ENCODE results near the gene MCHR1. TPM values are rescaled to one million over a fixed set of nuclear protein-coding genes. Genes with fewer than 3 reads are reported as not detected.

The MCHR1 gene
- total RNA-seq, 2 donors from 2014 or later = 0.53 TPM; not detected in 1

DNA sequence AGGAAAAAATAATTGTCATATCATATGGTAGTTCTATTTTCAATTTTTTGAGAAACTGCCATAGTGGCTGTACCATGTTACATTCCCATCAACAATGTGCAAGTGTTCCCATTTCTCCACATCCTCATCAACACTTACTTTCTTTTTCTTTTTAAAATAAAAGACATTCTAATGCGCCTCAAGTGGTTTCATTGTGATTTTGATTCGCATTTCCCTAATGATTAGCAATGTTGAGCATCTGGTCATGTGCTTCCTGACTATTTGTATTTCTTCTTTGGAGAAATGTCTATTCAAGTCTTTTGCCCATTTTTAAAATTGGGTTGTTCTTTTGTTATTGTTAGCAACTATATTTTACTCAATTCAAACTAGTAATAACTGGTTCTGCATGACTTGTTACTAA lies 8.4 kb downstream of the MCHR1 start:
- peaks cover 26% of the 10 kb centered on the region for H3K4me1 Mint-ChIP-seq
- peaks cover 39% of the 10 kb centered on the region for H3K27me3 Mint-ChIP-seq (ENCODE audit: insufficient read depth)
- Histone ChIP-seq H3K4me1 (ENCODE audit: control insufficient read depth, insufficient read depth, low read length) (no peaks in the 10 kb centered on the region), H3K27ac (ENCODE audit: low read depth, low read length) (no peak overlapping the region), H3K9ac (ENCODE audit: extremely low read depth, low read length, poor library complexity, severe bottlenecking) (no peak overlapping the region), H3K4me3 (ENCODE audit: low read length) (no peak overlapping the region), H3K9me3 (ENCODE audit: control insufficient read depth, low read length) (no peaks in the 10 kb centered on the region), H3K27me3 (ENCODE audit: control insufficient read depth, insufficient read depth, low read length, poor library complexity, severe bottlenecking) (peaks cover 27% of the 10 kb centered on the region), H3K36me3 (ENCODE audit: control insufficient read depth, insufficient read depth, low read length) (no peaks in the 10 kb centered on the region)
- no peaks in the 10 kb centered on the region for H3K9me3 Mint-ChIP-seq
- no peak for DNase-seq
- H3K36me3 Mint-ChIP-seq (ENCODE audit: low read depth) = no peaks in the 10 kb centered on the region
- H3K27ac Mint-ChIP-seq = no peak overlapping the region
- TF ChIP-seq, protein P1, sequence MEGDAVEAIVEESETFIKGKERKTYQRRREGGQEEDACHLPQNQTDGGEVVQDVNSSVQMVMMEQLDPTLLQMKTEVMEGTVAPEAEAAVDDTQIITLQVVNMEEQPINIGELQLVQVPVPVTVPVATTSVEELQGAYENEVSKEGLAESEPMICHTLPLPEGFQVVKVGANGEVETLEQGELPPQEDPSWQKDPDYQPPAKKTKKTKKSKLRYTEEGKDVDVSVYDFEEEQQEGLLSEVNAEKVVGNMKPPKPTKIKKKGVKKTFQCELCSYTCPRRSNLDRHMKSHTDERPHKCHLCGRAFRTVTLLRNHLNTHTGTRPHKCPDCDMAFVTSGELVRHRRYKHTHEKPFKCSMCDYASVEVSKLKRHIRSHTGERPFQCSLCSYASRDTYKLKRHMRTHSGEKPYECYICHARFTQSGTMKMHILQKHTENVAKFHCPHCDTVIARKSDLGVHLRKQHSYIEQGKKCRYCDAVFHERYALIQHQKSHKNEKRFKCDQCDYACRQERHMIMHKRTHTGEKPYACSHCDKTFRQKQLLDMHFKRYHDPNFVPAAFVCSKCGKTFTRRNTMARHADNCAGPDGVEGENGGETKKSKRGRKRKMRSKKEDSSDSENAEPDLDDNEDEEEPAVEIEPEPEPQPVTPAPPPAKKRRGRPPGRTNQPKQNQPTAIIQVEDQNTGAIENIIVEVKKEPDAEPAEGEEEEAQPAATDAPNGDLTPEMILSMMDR (conservative IDR thresholded peaks at IDR 0.05) = no peak
- WGBS, 2 experiments (ENCODE audit: insufficient coverage in 1 of 2, insufficient read length in 1 of 2) = 80 to 83% methylated on average over 1 to 2 of the region's 2 CpGs
- no peak overlapping the region for H3K4me3 Mint-ChIP-seq

DNA sequence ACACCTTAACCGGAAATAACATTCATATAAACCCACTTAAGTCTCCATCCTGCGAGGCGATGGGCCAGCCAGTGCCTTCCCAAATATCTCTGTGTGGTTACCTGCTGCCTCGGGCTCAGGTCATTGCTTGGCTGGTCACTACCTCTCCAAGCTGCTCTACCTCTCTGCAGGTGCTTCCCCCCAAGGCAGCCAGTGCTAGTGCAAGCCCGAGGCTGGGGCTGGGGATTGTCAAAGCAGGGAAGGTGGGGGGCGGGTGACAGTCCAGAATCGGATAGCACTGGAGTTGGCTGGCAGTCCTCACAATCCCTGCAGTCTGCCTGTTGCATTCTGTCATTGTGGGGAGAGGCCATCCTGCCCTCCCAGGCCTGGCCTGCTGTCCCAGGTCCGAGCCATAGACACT lies 11.1 kb downstream of the MCHR1 start:
- 82 to 85% methylated on average over 4 to 8 of the region's 8 CpGs for WGBS, 2 experiments (ENCODE audit: insufficient coverage in 1 of 2, insufficient read length in 1 of 2)
- Mint-ChIP-seq H3K36me3 (ENCODE audit: low read depth) (no peaks in the 10 kb centered on the region), H3K4me3 (no peak overlapping the region), H3K27me3 (ENCODE audit: insufficient read depth) (peaks cover 54% of the 10 kb centered on the region), H3K4me1 (peaks cover 17% of the 10 kb centered on the region), H3K27ac (peak overlapping the region; percentile 62), H3K9me3 (no peaks in the 10 kb centered on the region)
- Histone ChIP-seq H3K27ac (ENCODE audit: low read depth, low read length) (no peak overlapping the region), H3K4me3 (ENCODE audit: low read length) (no peak overlapping the region), H3K4me1 (ENCODE audit: control insufficient read depth, insufficient read depth, low read length) (no peaks in the 10 kb centered on the region), H3K9ac (ENCODE audit: extremely low read depth, low read length, poor library complexity, severe bottlenecking) (no peak overlapping the region), H3K9me3 (ENCODE audit: control insufficient read depth, low read length) (no peaks in the 10 kb centered on the region), H3K36me3 (ENCODE audit: control insufficient read depth, insufficient read depth, low read length) (no peaks in the 10 kb centered on the region), H3K27me3 (ENCODE audit: control insufficient read depth, insufficient read depth, low read length, poor library complexity, severe bottlenecking) (peaks cover 52% of the 10 kb centered on the region)
- peak; percentile 80 for DNase-seq
- TF ChIP-seq, protein P1 (conservative IDR thresholded peaks at IDR 0.05) = peak; percentile 22

DNA sequence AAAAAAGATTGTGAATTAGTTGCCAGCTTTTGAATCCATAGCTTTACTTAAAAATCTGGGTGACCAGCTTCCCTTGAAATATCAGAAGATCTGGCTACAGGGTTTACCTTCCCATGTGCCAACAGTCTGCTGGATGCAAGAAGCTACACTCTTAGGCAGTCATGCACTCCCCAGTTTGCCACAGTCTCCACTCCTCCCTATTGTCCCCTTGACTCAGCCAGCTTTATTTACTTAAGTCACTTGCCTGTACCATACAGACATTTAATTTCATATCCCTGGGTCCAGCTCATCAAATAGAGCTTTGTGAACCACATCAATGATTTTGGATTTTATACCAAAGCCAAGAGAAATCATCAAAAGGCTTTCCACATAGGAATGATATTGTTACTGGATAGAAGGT lies 12.2 kb downstream of the MCHR1 start:
- TF ChIP-seq, protein P1 (conservative IDR thresholded peaks at IDR 0.05) = no peak
- Mint-ChIP-seq H3K27ac (no peak overlapping the region), H3K36me3 (ENCODE audit: low read depth) (no peaks in the 10 kb centered on the region), H3K4me3 (no peak overlapping the region), H3K27me3 (ENCODE audit: insufficient read depth) (peaks cover 64% of the 10 kb centered on the region), H3K9me3 (no peaks in the 10 kb centered on the region), H3K4me1 (peaks cover 16% of the 10 kb centered on the region)
- Histone ChIP-seq H3K4me3 (ENCODE audit: low read length) (no peak overlapping the region), H3K9me3 (ENCODE audit: control insufficient read depth, low read length) (no peaks in the 10 kb centered on the region), H3K9ac (ENCODE audit: extremely low read depth, low read length, poor library complexity, severe bottlenecking) (no peak overlapping the region), H3K27ac (ENCODE audit: low read depth, low read length) (no peak overlapping the region), H3K27me3 (ENCODE audit: control insufficient read depth, insufficient read depth, low read length, poor library complexity, severe bottlenecking) (peaks cover 64% of the 10 kb centered on the region), H3K36me3 (ENCODE audit: control insufficient read depth, insufficient read depth, low read length) (no peaks in the 10 kb centered on the region), H3K4me1 (ENCODE audit: control insufficient read depth, insufficient read depth, low read length) (no peaks in the 10 kb centered on the region)
- no peak for DNase-seq

Data from endodermal cell (in vitro differentiated cells).